Rectal smooth muscle tissue (tissue), 1 donor: ENCODE data around the gene RPA1.

Source experiments
- H3K27ac ChIP-seq: one replicate; pipeline ENCODE4 v1.7.0; 2013; ENCODE audit warnings: low read depth, low read length, inconsistent platforms
- H3K27me3 ChIP-seq: one replicate; pipeline ENCODE4 v1.7.0; 2013; ENCODE audit warnings: low read length; ENCODE audit not compliant: control insufficient read depth, insufficient read depth
- H3K36me3 ChIP-seq: one replicate; pipeline ENCODE4 v1.7.0; 2013; ENCODE audit warnings: low read length; ENCODE audit not compliant: control insufficient read depth, insufficient read depth
- H3K4me1 ChIP-seq: one replicate; pipeline ENCODE4 v1.7.0; 2013; ENCODE audit warnings: low read length; ENCODE audit not compliant: control insufficient read depth, insufficient read depth
- H3K4me3 ChIP-seq: one replicate; pipeline ENCODE4 v1.7.0; 2013; ENCODE audit warnings: low read length
- H3K9ac ChIP-seq: one replicate; pipeline ENCODE4 v1.7.0; 2013; ENCODE audit warnings: low read length

The RPA1 gene

DNA sequence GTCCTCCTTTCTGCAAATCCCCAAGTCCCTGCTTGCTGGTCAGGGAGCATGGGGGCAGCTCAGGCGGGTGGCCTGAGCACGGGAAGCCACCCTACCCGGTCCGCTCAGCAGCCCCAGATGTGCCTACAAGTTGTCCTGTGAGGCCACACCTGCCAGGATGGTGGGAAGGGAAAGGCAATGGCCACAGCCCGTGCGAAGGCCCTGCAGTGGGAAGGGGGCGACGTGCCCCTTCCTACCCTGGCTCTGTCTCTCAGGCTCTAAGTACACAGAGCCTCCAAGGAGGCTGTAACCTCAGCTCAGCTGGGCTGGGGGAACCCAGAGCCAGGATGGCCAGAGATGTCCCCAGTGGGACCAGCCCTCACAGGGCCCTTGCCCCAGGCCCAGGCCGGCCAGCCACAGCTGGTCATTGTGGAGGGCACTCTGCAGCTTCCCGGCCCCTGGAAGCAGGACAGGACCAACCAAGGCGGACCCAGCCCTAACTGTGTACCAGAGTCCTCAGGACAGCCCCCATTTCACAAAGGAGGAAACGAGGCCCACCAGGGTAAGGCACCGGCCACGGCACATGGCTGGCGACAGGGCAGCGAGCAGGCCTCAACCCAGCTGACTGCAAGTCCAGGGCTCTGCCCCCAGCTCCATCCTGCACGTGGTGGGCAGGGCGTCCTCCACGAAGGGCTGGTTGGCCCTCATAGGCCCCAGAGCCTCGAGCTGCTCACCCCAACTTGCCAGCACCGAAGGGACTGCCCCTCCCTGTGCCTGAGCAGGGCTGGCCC is 113.0 kb downstream of the RPA1 start:
- no peak overlapping the region for H3K4me3 ChIP-seq

DNA sequence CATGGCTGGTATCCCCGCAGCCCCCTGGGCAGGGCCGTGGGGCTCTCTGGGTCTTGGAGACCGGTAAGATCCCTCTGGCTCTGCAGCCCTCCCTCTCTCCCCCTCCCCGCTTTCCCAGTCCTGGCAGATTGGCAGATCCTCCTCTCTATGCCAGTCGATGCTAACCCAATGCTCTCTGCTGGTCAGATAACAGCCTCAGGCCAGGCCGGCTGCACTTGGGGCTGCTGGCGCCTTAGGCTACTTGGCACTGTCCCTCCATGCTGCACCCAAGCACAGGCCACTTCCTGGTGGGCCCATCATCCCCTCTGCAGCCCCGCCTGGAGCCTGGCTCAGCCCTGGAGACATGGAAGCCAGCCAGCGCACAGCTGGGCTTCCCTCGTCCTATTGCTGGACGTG is 113.6 kb downstream of the RPA1 start:
- Histone ChIP-seq H3K4me3 (no peak overlapping the region), H3K27ac (no peak overlapping the region), H3K4me1 (no peaks in the 10 kb centered on the region), H3K27me3 (no peaks in the 10 kb centered on the region), H3K9ac (no peak overlapping the region), H3K36me3 (no peaks in the 10 kb centered on the region)

More for the DNA sequence above, 113.0 kb downstream of the RPA1 start:
- Histone ChIP-seq H3K4me1 (no peaks in the 10 kb centered on the region), H3K36me3 (no peaks in the 10 kb centered on the region), H3K27ac (no peak overlapping the region), H3K9ac (no peak overlapping the region), H3K27me3 (no peaks in the 10 kb centered on the region)

DNA sequence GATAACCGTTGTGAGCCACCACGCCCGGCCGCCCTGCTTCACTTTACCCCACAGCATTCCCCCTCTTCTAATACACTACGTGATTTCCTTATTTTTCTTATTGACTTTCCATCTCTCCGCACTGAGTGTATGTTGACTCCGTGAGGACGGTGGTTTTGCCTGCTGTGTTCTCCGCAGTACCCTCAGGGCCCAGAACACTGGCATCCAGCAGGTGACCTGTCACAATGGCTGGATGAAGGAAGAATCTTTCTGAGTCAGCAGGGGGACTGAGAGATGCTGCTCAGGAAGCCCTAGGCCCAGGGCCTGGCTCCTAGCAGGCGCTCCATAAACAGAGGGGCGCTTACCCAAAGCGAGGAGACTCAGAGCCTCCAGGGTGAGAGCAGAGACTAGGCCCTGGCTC is 115.8 kb downstream of the RPA1 start:
- Histone ChIP-seq H3K27me3 (no peaks in the 10 kb centered on the region), H3K27ac (no peak overlapping the region), H3K4me1 (no peaks in the 10 kb centered on the region), H3K36me3 (no peaks in the 10 kb centered on the region), H3K9ac (no peak overlapping the region), H3K4me3 (no peak overlapping the region)

DNA sequence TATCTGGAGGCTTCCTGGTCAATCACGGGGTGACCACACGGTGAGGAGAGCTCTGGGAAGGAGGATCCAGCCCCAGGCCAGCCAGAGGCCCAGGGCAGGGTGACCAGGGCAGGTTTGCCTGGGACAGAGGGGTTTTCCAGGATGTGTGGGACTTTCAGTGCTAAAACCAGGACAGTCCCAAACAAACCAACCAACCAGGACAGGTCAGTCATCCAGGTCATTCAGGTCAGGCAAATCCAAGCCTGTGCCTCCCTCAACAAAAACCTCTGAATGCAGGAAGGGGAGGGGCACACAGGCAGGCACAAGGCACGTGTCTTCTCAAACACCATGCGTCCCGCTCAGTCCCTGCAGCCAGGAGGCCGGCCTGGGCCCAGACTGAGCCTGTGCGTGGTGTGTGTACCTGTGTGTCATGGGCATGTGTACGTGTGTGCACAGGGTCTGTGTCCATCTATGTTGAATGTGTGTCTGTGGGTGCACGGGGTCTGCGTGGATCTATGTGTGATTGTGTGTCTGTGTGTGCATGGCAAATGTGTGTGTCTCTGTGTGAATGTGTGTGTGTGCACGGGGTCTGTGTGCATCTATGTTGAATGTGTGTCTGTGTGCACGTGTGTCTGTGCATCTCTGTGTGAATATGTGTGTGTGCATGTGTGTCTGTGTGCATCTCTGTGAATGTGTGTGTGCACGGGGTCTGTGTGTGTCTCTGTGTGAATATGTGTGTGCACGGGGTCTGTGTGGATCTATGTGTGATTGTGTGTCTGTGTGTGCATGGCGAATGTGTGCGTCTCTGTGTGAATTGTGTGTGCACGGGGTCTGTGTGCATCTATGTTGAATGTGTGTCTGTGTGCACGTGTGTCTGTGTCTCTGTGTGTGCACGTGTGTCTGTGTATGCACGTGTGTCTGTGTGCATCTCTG is 116.5 kb downstream of the RPA1 start:
- no peak overlapping the region for H3K27ac ChIP-seq
- H3K4me3 ChIP-seq: no peak overlapping the region

DNA sequence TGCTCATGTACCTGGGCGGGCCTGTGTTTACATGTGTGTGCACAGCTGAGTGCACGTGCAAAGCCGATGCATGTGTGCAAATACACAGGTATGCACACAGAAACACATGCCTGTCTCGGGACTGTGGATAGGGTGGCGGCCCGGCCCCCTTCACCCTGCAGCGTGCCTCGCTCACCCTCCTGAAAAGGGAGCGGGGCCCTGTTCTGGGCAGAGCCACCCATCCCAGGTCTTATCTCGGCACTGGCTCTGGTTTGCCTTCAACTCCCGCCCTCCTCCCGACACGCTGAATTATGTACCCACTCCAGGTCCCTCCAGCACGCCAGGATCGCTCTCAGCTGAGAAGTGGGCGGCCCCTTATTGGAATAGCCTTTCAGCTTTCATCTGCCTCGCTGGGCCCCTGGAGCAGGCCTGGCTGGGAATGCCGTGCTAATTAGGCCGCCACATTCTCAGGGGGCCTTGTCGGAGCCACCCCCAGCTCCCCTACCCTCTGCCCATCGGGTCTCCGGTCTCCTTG is 117.5 kb downstream of the RPA1 start:
- H3K4me1 ChIP-seq: no peaks in the 10 kb centered on the region
- no peaks in the 10 kb centered on the region for H3K27me3 ChIP-seq
- no peak overlapping the region for H3K27ac ChIP-seq
- no peak overlapping the region for H3K4me3 ChIP-seq
- H3K9ac ChIP-seq: no peak overlapping the region
- H3K36me3 ChIP-seq: no peaks in the 10 kb centered on the region

More for the DNA sequence above, 116.5 kb downstream of the RPA1 start:
- Histone ChIP-seq H3K4me1 (no peaks in the 10 kb centered on the region), H3K36me3 (no peaks in the 10 kb centered on the region), H3K9ac (no peak overlapping the region), H3K27me3 (no peaks in the 10 kb centered on the region)

DNA sequence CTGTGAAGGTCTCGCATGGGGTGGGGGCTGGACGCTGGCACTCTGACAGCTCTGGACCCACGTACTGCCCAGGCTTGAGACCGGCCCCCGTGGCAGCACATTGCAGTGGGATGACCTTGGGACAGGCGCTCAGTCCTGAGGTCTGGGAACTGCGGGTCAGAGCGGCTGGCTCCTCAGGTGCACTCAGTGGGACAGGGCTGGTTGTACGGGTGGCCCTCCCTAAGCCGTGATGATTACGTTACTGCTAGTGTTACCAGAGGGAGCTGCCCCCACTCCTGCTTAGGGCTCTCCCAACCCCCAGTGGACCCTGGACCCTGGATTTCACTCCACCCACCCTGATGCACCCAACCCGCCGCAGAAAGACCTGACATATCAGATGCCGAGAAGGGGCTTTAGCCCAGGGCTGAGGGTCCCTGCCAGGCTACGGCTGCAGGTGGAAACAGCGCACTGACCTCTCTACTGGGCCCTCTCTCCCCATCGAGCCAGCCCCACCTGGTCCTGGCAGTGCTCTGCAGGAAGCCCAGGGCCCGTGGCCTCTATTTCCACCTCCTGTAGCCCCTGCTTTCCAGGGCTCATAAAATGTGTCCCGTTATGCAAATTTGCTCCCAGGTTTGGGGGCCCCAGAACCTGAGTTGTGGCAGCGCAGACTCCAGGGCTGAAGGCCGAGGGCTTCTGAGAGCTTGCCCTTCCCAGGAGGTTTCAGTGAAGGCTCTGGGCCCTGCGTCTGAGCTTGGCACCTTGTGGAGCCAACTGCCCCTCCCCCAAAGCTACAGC is 118.1 kb downstream of the RPA1 start:
- no peaks in the 10 kb centered on the region for H3K36me3 ChIP-seq
- H3K4me1 ChIP-seq: no peaks in the 10 kb centered on the region
- no peak overlapping the region for H3K4me3 ChIP-seq
- no peak overlapping the region for H3K27ac ChIP-seq
- H3K9ac ChIP-seq: no peak overlapping the region
- H3K27me3 ChIP-seq: no peaks in the 10 kb centered on the region

DNA sequence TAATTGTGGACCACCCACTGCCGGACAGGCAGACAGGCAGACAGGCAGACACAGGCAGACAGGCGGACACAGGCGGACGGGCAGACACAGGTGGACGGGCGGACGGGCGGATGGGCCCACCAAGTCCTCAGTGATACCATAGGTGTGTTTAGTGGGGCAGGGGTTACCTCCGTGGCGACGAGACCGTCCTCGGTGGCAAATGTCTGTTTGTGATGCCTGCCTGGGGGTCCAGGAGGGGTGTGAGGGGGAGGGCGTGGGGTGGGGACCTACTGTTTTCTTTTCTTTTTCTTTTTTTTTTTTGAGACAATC is 118.7 kb downstream of the RPA1 start:
- Histone ChIP-seq H3K27me3 (no peaks in the 10 kb centered on the region), H3K9ac (no peak overlapping the region), H3K4me1 (no peaks in the 10 kb centered on the region), H3K36me3 (no peaks in the 10 kb centered on the region), H3K4me3 (no peak overlapping the region), H3K27ac (no peak overlapping the region)
